Spleen (tissue), 11 donors: ENCODE measurements around the gene LUC7L. TPM values are rescaled to one million over a fixed set of nuclear protein-coding genes. Genes with fewer than 3 reads are reported as not detected.
"Not testable (repeated sequence)": the region's sequence is repeated elsewhere in the genome, so short reads cannot be mapped to it uniquely, and the experiment has no call there.

Experiments used
- DNase-seq: peaks from one replicate; pipeline ENCODE4 v3.0.0-alpha.2; 2020
- H3K27ac ChIP-seq, 8 donors: fragments of 200-600 bp; sonication (generic) in 7 of 8; 1 replicate in 4 of 8; 2 replicates in 4 of 8; pipeline versions ENCODE4 v1.5.0 to v1.8.0; 2016 to 2021; ENCODE audit warnings: inconsistent platforms in 4 of 8, mild to moderate bottlenecking in 4 of 8, moderate library complexity in 1 of 8
- H3K27me3 ChIP-seq, 7 donors: fragments of 200-600 bp; sonication (generic) in 6 of 7; replicated peaks in 1 of 7; 1 replicate in 4 of 7; 2 replicates in 3 of 7; pipeline versions ENCODE4 v1.5.0 to v1.8.0; 2016 to 2021; ENCODE audit warnings: inconsistent platforms in 3 of 7, mild to moderate bottlenecking in 1 of 7
- H3K36me3 ChIP-seq, 6 donors: fragments of 200-600 bp; sonication (generic) in 5 of 6; 1 replicate in 4 of 6; 2 replicates in 2 of 6; pipeline versions ENCODE4 v1.5.0 to v1.8.0; 2016 to 2021; ENCODE audit warnings: inconsistent platforms in 2 of 6
- H3K4me1 ChIP-seq, 6 donors: fragments of 200-600 bp; sonication (generic) in 5 of 6; 1 replicate in 3 of 6; 2 replicates in 3 of 6; pipeline versions ENCODE4 v1.5.0 to v1.8.0; 2016 to 2021; ENCODE audit warnings: inconsistent platforms in 3 of 6
- H3K4me3 ChIP-seq, 8 donors: fragments of 200-600 bp; sonication (generic) in 7 of 8; 1 replicate in 4 of 8; 2 replicates in 4 of 8; pipeline versions ENCODE4 v1.5.0 to v1.8.0; 2016 to 2021; ENCODE audit warnings: inconsistent platforms in 4 of 8, mild to moderate bottlenecking in 4 of 8, moderate library complexity in 2 of 8
- H3K9me3 ChIP-seq, 8 donors: fragments of 200-600 bp; sonication (generic) in 7 of 8; 1 replicate in 4 of 8; 2 replicates in 4 of 8; pipeline versions ENCODE4 v1.5.0 to v1.8.0; 2016 to 2021; ENCODE audit warnings: inconsistent platforms in 4 of 8
- POLR2A ChIP-seq, 3 donors: fragments of 450-650 bp; IDR thresholded peaks; one replicate each; pipeline ENCODE4 v1.5.1; 2017; ENCODE audit warnings: antibody characterized with exemption in 3 of 3, mild to moderate bottlenecking in 1 of 3
- POLR2AphosphoS5 ChIP-seq, 3 donors: sonication (generic); formaldehyde crosslinking; IDR thresholded peaks; one replicate each; pipeline ENCODE4 v1.5.1; 2017; ENCODE audit warnings: antibody characterized with exemption in 3 of 3
- WGBS, 5 donors: extraction: QIAGEN DNeasy Blood & Tissue Kit in 3 of 5; methylation state at CpG; one replicate each; pipeline versions ENCODE4 v1.1.5 to v1.1.7; 2013 to 2018; 5-methylcytosine and 5-hydroxymethylcytosine counted together
- intact Hi-C: fragments of 100-400 bp; cut with DNase I; formaldehyde crosslinking; loops from one replicate; pipeline ENCODE4 v1.15.0; 2023; ENCODE audit warnings: low total_unique reads
- polyA plus RNA-seq, 3 donors: library from polyadenylated mRNA; stranded (reverse); fragments of 200-250 nt; gene quantifications; one replicate each; pipeline ENCODE4 v1.2.1, GENCODE V29; 2013
- total RNA-seq, 7 donors: library from RNA; depleted of rRNA in 3 of 7; stranded (reverse); fragments of >200 nt in 3 of 7; fragmentation: NEBNext Ultra II Directional in 4 of 7; extraction: Animal tissue kit (Norgen Biotek cat#: 25700) in 4 of 7; gene quantifications; one replicate each; pipeline versions ENCODE4 v1.1.0 to v1.2.1, GENCODE V29; 2016 to 2021
- TF ChIP-seq, protein P1 (sequence below), 11 experiments: fragments of 200-600 bp in 7 of 11; fragments of 450-650 bp in 4 of 11; sonication (generic) in 4 of 11; IDR thresholded peaks in 8 of 11; conservative IDR thresholded peaks in 3 of 11; 1 replicate in 7 of 11; 2 replicates in 4 of 11; pipeline versions ENCODE4 v1.4.0 to v1.8.0; 2016 to 2021; ENCODE audit warnings: antibody characterized with exemption in 11 of 11, inconsistent platforms in 4 of 11, mild to moderate bottlenecking in 1 of 11
- donor health status: healthy with polysubstance abuse.
- donor health status: DM: no; HTN: no; CAD: no; lungs with moderate emphysema.
- donor health status: DM: no; HTN: no; CAD: no.
- donor health status: Bipolar disorder and iron deficiency.
- donor health status: healthy.
- donor health status: DM: no; HTN: no; CAD: no.
- donor health status: DM: yes; HTN: yes; CAD: no.

The LUC7L gene
- total and polyA plus RNA-seq, 10 donors: 76.7 to 318 (median 108) TPM

DNA sequence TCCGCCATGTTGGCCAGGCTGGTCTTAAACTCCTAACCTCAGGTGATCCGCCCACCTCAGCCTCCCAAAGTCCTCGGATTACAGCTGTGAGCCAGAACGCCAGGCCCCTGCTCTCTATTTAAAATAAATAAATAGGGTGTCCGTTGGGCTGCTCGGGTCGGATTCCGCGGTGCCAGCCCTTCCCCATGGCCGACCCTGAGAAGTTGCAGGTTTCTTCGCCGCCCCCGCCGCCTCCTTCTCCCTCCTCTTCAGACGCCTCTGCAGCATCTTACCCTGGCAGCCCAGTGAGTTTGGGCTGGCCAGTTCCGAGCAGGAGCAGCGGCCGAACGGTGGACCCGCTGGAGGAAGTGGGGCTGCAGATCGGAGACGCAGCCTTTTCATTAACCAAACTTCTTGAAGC is 1.7 kb upstream of the LUC7L start:
- peak; percentile 76 for DNase-seq
- intact Hi-C loops: loop anchor here (10.0 kb wide), 1 partner anchor 124 kb away; the partner anchor contains the start of gene AXIN1

DNA sequence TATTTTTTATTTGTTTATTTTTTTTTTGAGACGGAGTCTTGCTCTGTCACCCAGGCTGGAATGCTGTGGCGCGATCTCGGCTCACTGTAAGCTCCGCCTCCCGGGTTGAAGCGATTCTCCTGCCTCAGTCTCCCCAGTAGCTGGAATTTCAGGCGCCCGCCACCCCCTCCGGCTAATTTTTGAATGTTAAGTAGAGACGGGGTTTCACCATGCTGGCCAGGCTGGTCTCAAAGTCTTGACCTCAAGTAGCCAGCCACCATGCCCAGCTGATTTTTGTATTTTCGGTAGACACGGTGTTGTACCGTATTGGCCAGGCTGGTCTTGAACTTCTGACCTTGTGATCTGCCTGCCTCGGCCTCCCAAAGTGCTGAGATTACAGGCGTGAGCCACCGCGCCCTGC is 1.1 kb upstream of the LUC7L start:
- H3K27ac ChIP-seq: not testable (repeated sequence)

More for the DNA sequence above, 1.7 kb upstream of the LUC7L start:
- H3K4me3 ChIP-seq: no peak overlapping the region
- H3K36me3 ChIP-seq: peaks cover 4 to 19% (median 16%) of the 10 kb centered on the region in 6 donors
- H3K27ac ChIP-seq: no peak overlapping the region
- H3K4me1 ChIP-seq: peaks cover 13 to 56% (median 44%) of the 10 kb centered on the region in 6 donors
- no peak for TF ChIP-seq POLR2AphosphoS5 (IDR thresholded peaks at IDR 0.05)
- H3K9me3 ChIP-seq: no peaks in the 10 kb centered on the region
- WGBS, 5 donors: 86 to 93% (median 88%) methylated on average over 22 of the region's 22 CpGs
- no peaks in the 10 kb centered on the region for H3K27me3 ChIP-seq

DNA sequence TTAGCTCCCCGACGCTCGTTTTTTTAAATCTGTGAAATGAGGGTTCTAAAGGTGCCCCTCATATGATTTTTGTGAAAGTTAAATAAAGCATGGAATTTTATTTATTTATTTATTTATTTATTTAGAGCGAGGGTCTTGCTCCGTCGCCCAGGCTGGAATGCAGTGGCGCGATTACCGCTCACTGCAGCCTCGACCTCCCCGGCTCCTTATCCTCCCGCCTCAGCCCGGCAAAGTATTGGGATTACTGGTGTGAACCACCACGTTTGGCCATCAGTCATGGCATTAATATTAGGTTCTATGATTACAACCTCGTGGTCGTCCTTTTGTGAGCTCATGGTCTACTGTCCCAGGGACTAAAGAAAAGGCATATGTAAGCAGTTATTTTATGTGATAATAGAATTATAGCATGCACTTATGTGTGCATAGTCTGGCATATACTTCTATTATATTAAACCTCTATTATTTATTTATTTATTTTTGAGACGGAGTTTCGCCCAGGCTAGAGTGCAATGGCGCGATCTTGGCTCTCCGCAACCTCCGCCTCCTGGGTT is 557 bp upstream of the LUC7L start:
- H3K27ac ChIP-seq: peak overlapping the region in 7 of 8 donors; percentile 92 to 99 (median 97)
- TF ChIP-seq POLR2A (IDR thresholded peaks at IDR 0.05) (no peak), POLR2AphosphoS5 (IDR thresholded peaks at IDR 0.05) (no peak)
- TF ChIP-seq, protein P1, sequence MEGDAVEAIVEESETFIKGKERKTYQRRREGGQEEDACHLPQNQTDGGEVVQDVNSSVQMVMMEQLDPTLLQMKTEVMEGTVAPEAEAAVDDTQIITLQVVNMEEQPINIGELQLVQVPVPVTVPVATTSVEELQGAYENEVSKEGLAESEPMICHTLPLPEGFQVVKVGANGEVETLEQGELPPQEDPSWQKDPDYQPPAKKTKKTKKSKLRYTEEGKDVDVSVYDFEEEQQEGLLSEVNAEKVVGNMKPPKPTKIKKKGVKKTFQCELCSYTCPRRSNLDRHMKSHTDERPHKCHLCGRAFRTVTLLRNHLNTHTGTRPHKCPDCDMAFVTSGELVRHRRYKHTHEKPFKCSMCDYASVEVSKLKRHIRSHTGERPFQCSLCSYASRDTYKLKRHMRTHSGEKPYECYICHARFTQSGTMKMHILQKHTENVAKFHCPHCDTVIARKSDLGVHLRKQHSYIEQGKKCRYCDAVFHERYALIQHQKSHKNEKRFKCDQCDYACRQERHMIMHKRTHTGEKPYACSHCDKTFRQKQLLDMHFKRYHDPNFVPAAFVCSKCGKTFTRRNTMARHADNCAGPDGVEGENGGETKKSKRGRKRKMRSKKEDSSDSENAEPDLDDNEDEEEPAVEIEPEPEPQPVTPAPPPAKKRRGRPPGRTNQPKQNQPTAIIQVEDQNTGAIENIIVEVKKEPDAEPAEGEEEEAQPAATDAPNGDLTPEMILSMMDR (IDR thresholded peaks at IDR 0.05 in 8 of 11, conservative IDR thresholded peaks at IDR 0.05 in 3 of 11): no peak
- peaks cover 10 to 46% (median 35%) of the 10 kb centered on the region in 6 donors for H3K4me1 ChIP-seq
- peak overlapping the region in 6 of 8 donors; percentile 55 to 87 (median 78) for H3K4me3 ChIP-seq
- H3K36me3 ChIP-seq: peaks cover 4 to 30% (median 26%) of the 10 kb centered on the region in 6 donors
- intact Hi-C loops: loop anchor here (10.0 kb wide), 1 partner anchor 125 kb away; the partner anchor contains the start of gene AXIN1
- WGBS, 5 donors: 83 to 86% (median 83%) methylated on average over 22 of the region's 22 CpGs
- H3K9me3 ChIP-seq: no peaks in the 10 kb centered on the region
- H3K27me3 ChIP-seq: no peaks in the 10 kb centered on the region
- no peak for DNase-seq

More for the DNA sequence above, 1.1 kb upstream of the LUC7L start:
- DNase-seq, H3K9me3 ChIP-seq, H3K27me3 ChIP-seq, H3K4me3 ChIP-seq: not testable (repeated sequence)
- intact Hi-C loops: loop anchor here (10.0 kb wide), 1 partner anchor 124 kb away; the partner anchor contains the start of gene AXIN1
- H3K36me3 ChIP-seq: peaks cover 4 to 25% (median 21%) of the 10 kb centered on the region in 6 donors
- peaks cover 10 to 50% (median 39%) of the 10 kb centered on the region in 6 donors for H3K4me1 ChIP-seq
- WGBS, 5 donors: 93 to 95% (median 94%) methylated on average over 18 of the region's 18 CpGs

DNA sequence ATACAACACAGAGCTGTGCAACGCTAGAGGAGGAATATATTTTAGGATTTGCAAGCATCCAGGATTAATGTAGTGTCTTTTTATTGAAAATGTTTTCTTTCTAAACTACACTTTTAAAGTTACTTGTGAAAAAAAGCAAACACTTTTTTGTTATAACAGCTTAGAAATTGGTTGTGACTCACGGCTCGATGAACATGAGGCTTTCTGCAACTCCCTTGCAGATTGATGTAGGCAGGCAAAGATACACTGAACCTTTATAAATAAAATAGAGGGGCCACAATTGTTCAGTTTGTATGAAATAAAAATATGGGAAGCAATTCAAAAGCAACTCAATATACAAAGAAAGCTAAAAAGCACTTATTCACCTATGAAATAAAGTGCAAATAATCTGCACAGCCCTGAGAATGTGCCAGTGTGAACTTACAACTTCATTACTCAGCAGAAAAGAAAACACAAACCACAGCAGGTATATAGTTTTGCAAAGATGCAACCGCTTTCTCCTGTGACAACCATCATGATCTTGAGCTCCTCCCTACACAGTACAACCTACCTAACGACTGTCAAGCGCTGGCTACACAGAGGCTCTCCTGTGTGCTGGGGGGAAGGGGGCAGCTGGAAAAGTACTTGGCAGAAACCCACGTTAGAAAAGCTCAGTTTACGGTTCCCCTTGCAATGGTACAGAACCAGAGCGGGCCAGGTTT is 948 bp downstream of the LUC7L start:
- peak overlapping the region; percentile 55 to 90 (median 81) for H3K4me3 ChIP-seq
- no peaks in the 10 kb centered on the region for H3K9me3 ChIP-seq
- peaks cover 10 to 37% (median 32%) of the 10 kb centered on the region in 6 donors for H3K4me1 ChIP-seq
- 21 to 29% (median 25%) methylated on average over 9 of the region's 9 CpGs for WGBS, 5 donors
- no peak for DNase-seq
- no peaks in the 10 kb centered on the region for H3K27me3 ChIP-seq
- H3K27ac ChIP-seq: peak overlapping the region; percentile 92 to 99 (median 98)
- intact Hi-C loops: no loop called here
- peaks cover 7 to 45% (median 41%) of the 10 kb centered on the region in 6 donors for H3K36me3 ChIP-seq
- TF ChIP-seq, protein P1 (IDR thresholded peaks at IDR 0.05 in 8 of 11, conservative IDR thresholded peaks at IDR 0.05 in 3 of 11): no peak
- TF ChIP-seq POLR2AphosphoS5 (IDR thresholded peaks at IDR 0.05): no peak
- TF ChIP-seq POLR2A (IDR thresholded peaks at IDR 0.05): no peak

DNA sequence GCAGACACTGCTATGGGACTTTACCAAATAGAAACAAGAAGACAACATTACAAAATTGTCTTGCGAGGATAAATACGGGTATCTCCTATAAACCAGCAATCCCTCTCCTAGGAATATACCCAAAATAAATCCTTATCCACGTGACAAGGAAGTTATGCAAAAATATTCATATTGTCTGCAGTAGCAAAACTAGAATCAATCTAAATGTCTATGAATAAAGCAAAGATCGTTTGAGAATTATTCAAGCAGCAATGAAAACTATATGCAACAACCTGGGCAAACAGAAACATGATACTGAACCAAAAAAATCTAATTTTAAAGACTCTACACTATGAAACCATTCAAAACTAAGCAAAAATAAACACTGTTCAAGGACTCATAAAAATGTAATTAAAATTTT is 9.2 kb downstream of the LUC7L start:
- no peak for DNase-seq
- no peaks in the 10 kb centered on the region for H3K27me3 ChIP-seq
- H3K9me3 ChIP-seq: no peaks in the 10 kb centered on the region
- 74 to 87% (median 79%) methylated on average over 4 of the region's 4 CpGs for WGBS, 5 donors
- TF ChIP-seq POLR2AphosphoS5 (IDR thresholded peaks at IDR 0.05) (no peak), POLR2A (IDR thresholded peaks at IDR 0.05) (no peak)
- intact Hi-C loops: no loop called here
- peaks cover 3 to 100% (median 94%) of the 10 kb centered on the region in 6 donors for H3K36me3 ChIP-seq
- no peak overlapping the region for H3K4me3 ChIP-seq
- no peak overlapping the region for H3K27ac ChIP-seq
- peaks cover 0 to 19% (median 4%) of the 10 kb centered on the region in 6 donors for H3K4me1 ChIP-seq
